HG03432 (cell line): ENCODE results near the gene EXOC3.

Experiments used
- ATAC-seq: cut with Tn5 transposase; IDR thresholded peaks from one replicate; pipeline ENCODE4 v1.9.1; 2021; ENCODE audit warnings: mild to moderate bottlenecking, moderate library complexity; ENCODE audit not compliant: unreplicated experiment

EXOC3 gene

DNA sequence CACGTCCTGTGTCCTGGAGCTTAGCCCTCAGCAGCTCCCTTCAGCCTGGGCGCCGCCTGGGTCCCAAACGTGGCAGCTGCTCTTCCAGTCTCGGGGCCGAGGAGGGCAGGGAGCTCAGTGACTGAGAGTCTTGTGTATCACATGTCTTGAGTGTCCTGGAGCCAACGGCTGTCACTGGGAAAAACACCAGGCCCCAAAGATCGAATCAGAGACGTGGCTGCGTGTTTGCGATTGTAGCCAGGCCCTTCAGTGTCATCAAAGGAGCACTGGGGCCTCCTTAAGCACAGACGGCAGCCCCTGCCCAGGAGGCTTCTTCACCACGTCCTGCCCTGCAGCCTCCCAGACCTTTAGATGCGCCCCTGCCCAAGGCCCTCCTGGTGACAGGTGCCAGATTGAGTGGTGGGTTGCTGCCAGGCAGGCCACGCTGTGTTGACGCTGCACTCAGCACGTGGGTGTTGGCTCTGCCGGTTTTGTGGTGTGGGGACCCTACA lies 5.7 kb upstream of the EXOC3 start:
- ATAC-seq, result no peak

- no peak for ATAC-seq
Observed at GRCh38 chr5:438481-438981, 4.4 kb upstream of the EXOC3 start.

- ATAC-seq, result no peak
Observed at GRCh38 chr5:439181-439580, 3.8 kb upstream of the EXOC3 start.

GRCh38 chr5:439636-440035 lies 3.3 kb upstream of the EXOC3 start:
- no peak for ATAC-seq

- ATAC-seq, result no peak
Observed at GRCh38 chr5:440401-441201, 2.4 kb upstream of the EXOC3 start.

DNA sequence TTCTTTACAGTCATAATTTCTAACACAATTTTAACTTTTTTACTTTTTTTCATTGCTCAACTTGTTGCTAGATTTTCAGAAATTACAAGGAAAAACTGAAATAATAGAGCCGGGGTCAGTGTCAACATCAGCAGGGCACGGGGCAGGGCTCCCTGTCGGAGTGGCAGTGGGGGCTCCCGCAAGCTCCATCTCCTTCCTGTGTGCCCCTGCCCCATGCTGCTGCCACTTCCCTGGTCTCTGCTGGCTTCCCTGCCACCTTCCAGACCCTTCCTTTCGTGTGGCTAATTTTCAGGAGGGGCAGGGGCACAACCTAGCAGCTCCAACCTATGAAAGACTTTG lies 1.0 kb upstream of the EXOC3 start:
- no peak for ATAC-seq

DNA sequence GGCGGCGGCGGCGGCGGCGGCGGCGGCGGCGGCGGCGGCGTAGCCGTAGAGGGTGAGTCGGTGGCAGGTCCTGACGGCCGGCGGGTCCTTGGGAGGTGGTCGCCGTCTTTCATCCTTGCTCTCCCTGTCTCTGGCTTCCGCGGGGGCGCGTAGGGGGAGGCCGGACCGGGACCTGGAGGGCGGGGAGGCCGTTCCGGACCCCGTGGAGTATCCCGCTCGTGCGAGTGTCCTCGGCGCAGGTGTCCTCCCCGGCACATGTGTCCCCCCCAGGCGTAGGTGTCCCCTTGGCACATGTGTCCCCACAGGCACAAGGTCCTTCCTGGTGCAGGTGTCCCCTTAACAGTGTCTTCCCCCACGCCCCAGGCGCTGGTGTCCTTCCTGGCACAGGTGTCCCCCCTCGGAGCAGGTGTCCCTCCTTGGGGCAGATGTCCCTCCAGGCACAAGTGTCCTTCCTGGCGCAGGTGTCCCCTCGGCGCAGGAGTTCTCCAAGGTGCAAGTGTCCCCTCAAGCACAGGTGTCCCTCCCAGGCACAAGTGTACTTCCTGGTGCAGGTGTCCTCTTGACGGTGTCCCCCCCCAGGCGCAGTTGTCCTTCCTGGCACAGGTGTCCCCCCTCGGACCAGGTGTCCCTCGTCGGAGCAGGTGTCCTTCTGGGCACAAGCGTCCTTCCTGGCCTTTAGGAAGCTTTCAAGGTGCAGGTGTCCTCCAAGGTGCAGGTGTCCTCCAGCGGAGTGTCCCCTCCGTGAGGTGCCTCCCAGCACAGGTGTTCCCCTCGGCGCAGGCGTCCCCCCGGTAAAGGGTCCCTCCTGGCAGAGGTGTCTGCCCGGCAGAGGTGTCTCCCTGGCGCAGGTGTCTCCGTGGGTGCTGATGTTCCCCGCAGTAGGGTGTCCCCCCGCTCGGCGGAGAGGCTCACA lies 519 bp downstream of the EXOC3 start:
- ATAC-seq, result peak; percentile 20

DNA sequence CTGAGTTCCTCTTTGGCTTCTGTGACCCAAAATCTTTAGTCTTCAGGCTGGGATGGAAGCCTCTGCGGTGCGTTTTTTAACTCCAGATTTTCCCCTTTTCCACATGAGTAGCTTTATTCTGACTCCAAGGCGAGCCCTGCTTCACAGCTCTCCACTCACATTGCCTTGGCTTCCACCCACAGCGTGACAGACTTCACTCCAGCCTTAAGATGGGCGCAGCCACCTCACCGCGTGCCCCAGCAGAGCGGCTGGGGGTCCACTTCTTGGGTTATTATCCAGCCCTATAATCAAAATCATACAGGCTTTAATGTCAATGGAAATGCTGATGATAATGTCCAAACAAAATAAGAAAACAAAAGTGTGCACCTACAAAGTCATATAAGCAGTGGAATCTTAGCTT lies 1.2 kb downstream of the EXOC3 start:
- no peak for ATAC-seq

DNA sequence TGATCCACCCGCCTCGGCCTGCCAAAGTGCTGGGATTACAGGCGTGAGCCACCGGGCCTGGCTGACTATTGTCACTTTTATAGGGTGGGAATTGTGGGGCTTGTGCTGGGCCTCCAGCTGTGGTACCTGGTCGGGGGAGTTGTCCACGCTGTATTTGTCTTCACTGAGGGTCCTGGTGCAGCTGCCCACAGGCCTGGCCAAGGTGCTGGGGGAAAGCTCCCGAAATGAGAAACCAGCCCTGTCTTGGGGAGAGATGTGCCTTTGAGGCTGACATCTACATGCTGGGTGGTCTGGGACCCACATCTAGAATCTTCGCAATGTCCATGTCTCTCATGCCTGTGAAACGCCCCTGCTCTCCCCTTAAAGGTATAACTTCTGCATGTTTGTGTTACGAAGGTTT lies 2.6 kb downstream of the EXOC3 start:
- no peak for ATAC-seq

DNA sequence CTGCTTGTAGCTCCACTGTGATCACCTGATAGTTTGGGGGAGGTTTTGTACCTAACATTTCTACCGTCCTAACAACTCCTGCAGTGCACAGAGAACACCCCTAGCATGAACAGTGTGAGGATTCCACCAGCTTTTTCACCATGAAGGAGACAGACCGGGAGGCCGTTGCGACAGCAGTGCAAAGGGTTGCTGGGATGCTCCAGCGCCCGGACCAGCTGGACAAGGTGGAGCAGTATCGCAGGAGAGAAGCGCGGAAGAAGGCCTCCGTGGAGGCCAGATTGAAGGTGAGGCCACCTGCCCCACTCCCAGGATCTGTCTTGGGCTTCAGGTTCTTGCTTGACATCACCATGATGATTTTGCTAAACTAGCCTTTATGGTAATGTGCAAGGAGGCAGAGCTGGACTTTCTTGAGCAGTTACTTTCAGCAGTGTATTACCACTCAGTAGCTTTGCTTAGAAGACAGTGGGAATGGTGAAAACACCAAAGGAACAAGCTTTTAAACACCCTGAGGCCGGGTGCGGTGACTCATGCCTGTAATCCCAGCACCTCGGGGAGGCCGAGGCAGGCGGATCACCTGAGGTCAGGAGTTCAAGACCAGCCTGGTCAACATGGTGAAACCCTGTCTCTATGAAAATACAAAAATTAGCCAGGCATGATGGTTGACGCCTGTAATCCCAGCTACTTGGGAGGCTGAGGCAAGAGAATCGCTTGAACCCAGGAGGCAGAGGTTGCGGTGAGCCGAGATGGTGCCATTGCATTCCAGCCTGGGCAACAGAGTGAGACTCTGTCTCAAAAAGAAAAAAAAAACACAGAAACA lies 3.3 kb downstream of the EXOC3 start:
- no peak for ATAC-seq

GRCh38 chr5:446883-447263 lies 3.9 kb downstream of the EXOC3 start:
- no peak for ATAC-seq

GRCh38 chr5:447501-447900 lies 4.5 kb downstream of the EXOC3 start:
- no peak for ATAC-seq

GRCh38 chr5:448061-448765 lies 5.2 kb downstream of the EXOC3 start:
- ATAC-seq, result no peak

DNA sequence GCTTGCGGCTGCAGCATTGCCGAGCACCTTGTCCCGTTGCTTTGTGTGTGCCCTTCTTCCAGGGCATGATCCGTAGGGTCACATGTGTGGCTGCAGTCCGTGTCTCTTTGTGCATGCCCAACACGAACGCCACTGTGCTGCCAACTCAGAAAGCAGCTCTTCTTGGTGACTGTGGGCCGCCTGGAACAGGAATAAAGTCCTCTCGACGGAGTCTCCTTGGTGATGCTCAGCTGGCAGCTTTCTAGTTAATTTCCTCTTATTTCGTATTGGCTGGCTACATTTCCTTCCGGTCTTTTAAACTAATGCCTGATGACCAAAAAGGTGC lies 5.8 kb downstream of the EXOC3 start:
- ATAC-seq, result no peak

DNA sequence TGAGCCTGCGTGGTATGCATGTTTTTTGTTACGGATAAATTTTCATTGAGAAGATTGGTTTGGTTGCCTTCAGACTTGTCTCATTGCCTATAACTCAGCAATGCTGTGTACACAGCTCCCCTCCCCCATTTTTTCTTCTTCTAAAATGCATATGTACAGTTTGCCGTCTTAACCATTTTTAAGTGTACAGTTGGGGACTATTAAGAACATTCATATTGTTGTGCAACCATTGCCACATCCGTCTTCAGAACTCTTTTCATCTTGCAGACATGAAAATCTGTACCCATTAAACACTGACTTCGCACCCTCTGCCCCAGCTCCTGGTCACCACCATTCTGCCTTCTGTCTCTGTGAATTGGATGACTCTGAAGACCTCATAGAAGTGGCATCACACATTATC lies 6.2 kb downstream of the EXOC3 start:
- ATAC-seq, result no peak

DNA sequence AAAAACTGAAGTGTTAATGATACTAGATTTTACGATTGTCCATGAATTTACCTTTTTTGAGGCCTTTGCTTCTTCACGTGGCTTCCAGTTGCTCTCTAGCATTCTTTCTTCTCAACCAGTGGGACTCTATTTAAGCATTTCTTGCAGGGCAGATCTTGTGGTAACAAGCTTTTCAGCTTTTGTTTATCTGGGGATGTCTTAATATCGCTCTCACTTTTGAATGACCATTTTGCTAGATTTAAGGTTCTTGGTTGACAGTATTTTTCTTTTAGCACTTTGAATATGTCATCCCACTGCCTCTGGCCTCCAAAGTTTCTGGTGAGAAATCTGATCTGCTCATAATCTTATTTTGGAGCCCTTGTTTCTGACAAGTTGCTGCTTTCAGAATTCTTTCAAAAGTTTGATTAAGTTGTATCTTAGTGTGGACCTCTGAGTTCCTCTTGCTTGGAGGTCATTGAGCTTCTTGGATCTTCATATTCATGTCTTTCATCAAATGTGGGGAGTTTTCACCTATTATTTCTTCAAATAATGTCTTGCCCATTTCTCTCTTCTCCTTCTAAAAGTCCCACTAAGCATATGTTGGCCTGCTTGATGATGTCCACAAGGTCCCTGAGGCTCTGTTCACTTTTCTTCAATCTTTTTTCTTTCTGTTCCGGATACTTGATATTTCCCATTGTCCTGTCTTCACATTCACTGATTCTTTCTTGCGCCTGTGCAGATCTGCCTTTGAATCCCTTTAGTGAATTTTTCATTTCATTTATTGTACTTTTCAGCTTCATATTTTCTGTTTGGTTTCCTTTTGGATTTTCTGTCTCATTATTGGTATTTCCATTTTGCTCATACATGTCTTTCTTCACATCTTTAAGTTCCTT lies 8.8 kb downstream of the EXOC3 start:
- no peak for ATAC-seq

- no peak for ATAC-seq
Observed at GRCh38 chr5:452978-453710, 10.2 kb downstream of the EXOC3 start.

- ATAC-seq, result no peak
Observed at GRCh38 chr5:453725-454481, 10.9 kb downstream of the EXOC3 start.
